Measurements from ENCODE around the gene SLC17A7.

Gene SLC17A7

GRCh38 chr19:49393881-49394280 lies 47.4 kb downstream of the SLC17A7 start:
- Histone ChIP-seq H3K27me3 (ENCODE audit: low read depth) (peaks cover 4% of the 10 kb centered on the region; the same call in 1 of the 2 replicates), H3K36me3 (replicated peaks) (no peaks in the 10 kb centered on the region), H3K4me1 (no peaks in the 10 kb centered on the region), H3K9me3 (no peaks in the 10 kb centered on the region), H3K4me3 (no peak overlapping the region)
- no peak for DNase-seq (ENCODE audit: low spot score in 2 of 2)
- in situ Hi-C loops (cut with MboI; ENCODE audit: low sequenced_read_pairs) = no loop called here

GRCh38 chr19:49391581-49392399 lies 49.5 kb downstream of the SLC17A7 start:
- peaks cover 4% of the 10 kb centered on the region; the same call in 1 of the 2 replicates for H3K27me3 ChIP-seq (ENCODE audit: low read depth)
- no peaks in the 10 kb centered on the region for H3K36me3 ChIP-seq (replicated peaks)
- H3K9me3 ChIP-seq = no peaks in the 10 kb centered on the region
- DNase-seq (ENCODE audit: low spot score in 2 of 2) = peak; percentile 74 to 83
- in situ Hi-C loops (cut with MboI; ENCODE audit: low sequenced_read_pairs) = no loop called here
- no peaks in the 10 kb centered on the region for H3K4me1 ChIP-seq
- H3K4me3 ChIP-seq = no peak overlapping the region

GRCh38 chr19:49390929-49391359 lies 50.4 kb downstream of the SLC17A7 start:
- no peak for DNase-seq (ENCODE audit: low spot score in 2 of 2)
- Histone ChIP-seq H3K4me1 (no peaks in the 10 kb centered on the region), H3K27me3 (ENCODE audit: low read depth) (peaks cover 4% of the 10 kb centered on the region; the same call in 1 of the 2 replicates), H3K9me3 (no peaks in the 10 kb centered on the region), H3K36me3 (replicated peaks) (no peaks in the 10 kb centered on the region), H3K4me3 (no peak overlapping the region)
- in situ Hi-C loops (cut with MboI; ENCODE audit: low sequenced_read_pairs) = no loop called here

- no peaks in the 10 kb centered on the region for H3K36me3 ChIP-seq (replicated peaks)
- DNase-seq (ENCODE audit: low spot score in 2 of 2) = no peak
- no peaks in the 10 kb centered on the region for H3K9me3 ChIP-seq
- in situ Hi-C loops (cut with MboI; ENCODE audit: low sequenced_read_pairs) = no loop called here
- H3K27me3 ChIP-seq (ENCODE audit: low read depth) = peaks cover 4% of the 10 kb centered on the region; the same call in 1 of the 2 replicates
- H3K4me1 ChIP-seq = no peaks in the 10 kb centered on the region
- no peak overlapping the region for H3K4me3 ChIP-seq
Measured at GRCh38 chr19:49390131-49390928, 51.0 kb downstream of the SLC17A7 start.

GRCh38 chr19:49389406-49389805 lies 51.9 kb downstream of the SLC17A7 start:
- Histone ChIP-seq H3K36me3 (replicated peaks) (no peaks in the 10 kb centered on the region), H3K9me3 (no peaks in the 10 kb centered on the region), H3K4me1 (no peaks in the 10 kb centered on the region), H3K27me3 (ENCODE audit: low read depth) (peaks cover 4% of the 10 kb centered on the region; the same call in 1 of the 2 replicates), H3K4me3 (no peak overlapping the region)
- DNase-seq (ENCODE audit: low spot score in 2 of 2) = no peak
- in situ Hi-C loops (cut with MboI; ENCODE audit: low sequenced_read_pairs) = no loop called here

GRCh38 chr19:49387936-49388372 lies 53.4 kb downstream of the SLC17A7 start, which contains the start of gene KASH5:
Gene KASH5, plus strand, starts transcription at chr19:49388249. Its CDS starts 2,635 bp downstream, at chr19:49390884.
- in situ Hi-C loops (cut with MboI; ENCODE audit: low sequenced_read_pairs) = no loop called here
- no peak for DNase-seq (ENCODE audit: low spot score in 2 of 2)
- no peaks in the 10 kb centered on the region for H3K36me3 ChIP-seq (replicated peaks)
- no peaks in the 10 kb centered on the region; the same call in 1 of the 2 replicates for H3K9me3 ChIP-seq
- no peak within 1 kb of the TSS for H3K4me3 ChIP-seq
- H3K4me1 ChIP-seq = no peaks in the 10 kb centered on the region
- peaks cover 4% of the 10 kb centered on the region; the same call in 1 of the 2 replicates for H3K27me3 ChIP-seq (ENCODE audit: low read depth)

GRCh38 chr19:49383599-49383998 lies 57.7 kb downstream of the SLC17A7 start:
- DNase-seq (ENCODE audit: low spot score in 2 of 2) = no peak
- H3K27me3 ChIP-seq (ENCODE audit: low read depth) = no peaks in the 10 kb centered on the region
- H3K9me3 ChIP-seq = peaks cover 10% of the 10 kb centered on the region
- no peak overlapping the region for H3K4me3 ChIP-seq
- no peaks in the 10 kb centered on the region for H3K4me1 ChIP-seq
- no peaks in the 10 kb centered on the region for H3K36me3 ChIP-seq (replicated peaks)
- in situ Hi-C loops (cut with MboI; ENCODE audit: low sequenced_read_pairs) = no loop called here

GRCh38 chr19:49382639-49383038 lies 58.7 kb downstream of the SLC17A7 start:
- no peaks in the 10 kb centered on the region for H3K36me3 ChIP-seq (replicated peaks)
- DNase-seq (ENCODE audit: low spot score in 2 of 2) = no peak
- in situ Hi-C loops (cut with MboI; ENCODE audit: low sequenced_read_pairs) = no loop called here
- no peaks in the 10 kb centered on the region for H3K27me3 ChIP-seq (ENCODE audit: low read depth)
- peaks cover 10% of the 10 kb centered on the region for H3K9me3 ChIP-seq
- no peak overlapping the region for H3K4me3 ChIP-seq
- H3K4me1 ChIP-seq = no peaks in the 10 kb centered on the region

- Histone ChIP-seq H3K4me1 (no peaks in the 10 kb centered on the region), H3K27me3 (ENCODE audit: low read depth) (no peaks in the 10 kb centered on the region), H3K4me3 (no peak overlapping the region), H3K36me3 (replicated peaks) (no peaks in the 10 kb centered on the region), H3K9me3 (peaks cover 10% of the 10 kb centered on the region)
- DNase-seq (ENCODE audit: low spot score in 2 of 2) = no peak
- in situ Hi-C loops (cut with MboI; ENCODE audit: low sequenced_read_pairs) = no loop called here
Measured at GRCh38 chr19:49380391-49380790, 60.9 kb downstream of the SLC17A7 start.
